ENCODE measurements around the gene SLC12A9.
A peak's percentile ranks its signal among the peaks of the same experiment; 100 is the strongest.

Gene SLC12A9

DNA sequence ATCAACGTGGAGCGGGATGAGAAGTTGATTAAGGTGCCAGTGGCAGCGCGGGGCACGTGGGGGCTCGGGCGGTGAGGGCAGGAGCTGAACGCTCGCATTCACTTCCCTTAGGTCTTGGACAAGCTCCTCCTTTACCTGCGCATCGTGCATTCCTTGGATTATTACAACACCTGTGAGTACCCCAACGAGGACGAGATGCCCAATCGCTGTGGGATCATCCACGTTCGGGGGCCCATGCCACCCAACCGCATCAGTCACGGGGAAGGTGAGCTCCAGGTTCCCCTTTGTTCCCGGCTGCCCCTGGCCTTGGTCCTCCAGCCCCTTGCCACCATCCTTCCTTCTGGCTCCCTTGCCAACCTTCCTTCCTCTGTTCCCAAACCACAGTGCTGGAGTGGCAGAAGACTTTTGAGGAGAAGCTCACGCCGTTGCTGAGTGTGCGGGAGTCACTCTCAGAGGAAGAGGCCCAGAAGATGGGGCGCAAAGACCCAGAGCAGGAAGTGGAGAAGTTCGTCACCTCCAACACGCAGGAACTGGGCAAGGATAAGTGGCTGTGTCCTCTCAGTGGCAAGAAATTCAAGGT, 34.5 kb downstream of the SLC12A9 start:
- H3K27me3 ChIP-seq (replicated peaks; ENCODE audit: insufficient read depth, low read length), result peaks cover 20% of the 10 kb centered on the region
- no peaks in the 10 kb centered on the region for H3K9me3 ChIP-seq (replicated peaks; ENCODE audit: insufficient read depth, low read length)
- H3K4me3 ChIP-seq (ENCODE audit: low read length), result no peak overlapping the region
- H3K9ac ChIP-seq (ENCODE audit: low read length), result no peak overlapping the region
- TF ChIP-seq EZH2phosphoT487 (IDR thresholded peaks at IDR 0.05; ENCODE audit: low read length) (no peak), EZH2 (optimal IDR thresholded peaks at IDR 0.05; ENCODE audit: low read depth, low read length) (no peak)
- TF ChIP-seq, protein P1, sequence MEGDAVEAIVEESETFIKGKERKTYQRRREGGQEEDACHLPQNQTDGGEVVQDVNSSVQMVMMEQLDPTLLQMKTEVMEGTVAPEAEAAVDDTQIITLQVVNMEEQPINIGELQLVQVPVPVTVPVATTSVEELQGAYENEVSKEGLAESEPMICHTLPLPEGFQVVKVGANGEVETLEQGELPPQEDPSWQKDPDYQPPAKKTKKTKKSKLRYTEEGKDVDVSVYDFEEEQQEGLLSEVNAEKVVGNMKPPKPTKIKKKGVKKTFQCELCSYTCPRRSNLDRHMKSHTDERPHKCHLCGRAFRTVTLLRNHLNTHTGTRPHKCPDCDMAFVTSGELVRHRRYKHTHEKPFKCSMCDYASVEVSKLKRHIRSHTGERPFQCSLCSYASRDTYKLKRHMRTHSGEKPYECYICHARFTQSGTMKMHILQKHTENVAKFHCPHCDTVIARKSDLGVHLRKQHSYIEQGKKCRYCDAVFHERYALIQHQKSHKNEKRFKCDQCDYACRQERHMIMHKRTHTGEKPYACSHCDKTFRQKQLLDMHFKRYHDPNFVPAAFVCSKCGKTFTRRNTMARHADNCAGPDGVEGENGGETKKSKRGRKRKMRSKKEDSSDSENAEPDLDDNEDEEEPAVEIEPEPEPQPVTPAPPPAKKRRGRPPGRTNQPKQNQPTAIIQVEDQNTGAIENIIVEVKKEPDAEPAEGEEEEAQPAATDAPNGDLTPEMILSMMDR (IDR thresholded peaks at IDR 0.05; ENCODE audit: low read length), result no peak
- no peak overlapping the region for H3K27ac ChIP-seq (ENCODE audit: low read length)
- no peaks in the 10 kb centered on the region for H3K9me2 ChIP-seq (replicated peaks; ENCODE audit: insufficient read depth, low read length)
- peaks cover 14% of the 10 kb centered on the region for H3K79me2 ChIP-seq (ENCODE audit: low read length)
- no peaks in the 10 kb centered on the region for H4K20me1 ChIP-seq (ENCODE audit: insufficient read depth, low read length)
- peaks cover 43% of the 10 kb centered on the region for H3K36me3 ChIP-seq (replicated peaks; ENCODE audit: insufficient read depth, low read length)
- peaks cover 12% of the 10 kb centered on the region; the same call in 1 of the 2 replicates for H3F3A ChIP-seq (ENCODE audit: insufficient read depth, low read length)
- H3K4me2 ChIP-seq (ENCODE audit: low read depth, low read length), result no peak overlapping the region
- DNase-seq, result no peak
- H3K4me1 ChIP-seq (ENCODE audit: low read length), result peaks cover 10% of the 10 kb centered on the region
- no peak overlapping the region for H2AFZ ChIP-seq (ENCODE audit: low read length)

DNA sequence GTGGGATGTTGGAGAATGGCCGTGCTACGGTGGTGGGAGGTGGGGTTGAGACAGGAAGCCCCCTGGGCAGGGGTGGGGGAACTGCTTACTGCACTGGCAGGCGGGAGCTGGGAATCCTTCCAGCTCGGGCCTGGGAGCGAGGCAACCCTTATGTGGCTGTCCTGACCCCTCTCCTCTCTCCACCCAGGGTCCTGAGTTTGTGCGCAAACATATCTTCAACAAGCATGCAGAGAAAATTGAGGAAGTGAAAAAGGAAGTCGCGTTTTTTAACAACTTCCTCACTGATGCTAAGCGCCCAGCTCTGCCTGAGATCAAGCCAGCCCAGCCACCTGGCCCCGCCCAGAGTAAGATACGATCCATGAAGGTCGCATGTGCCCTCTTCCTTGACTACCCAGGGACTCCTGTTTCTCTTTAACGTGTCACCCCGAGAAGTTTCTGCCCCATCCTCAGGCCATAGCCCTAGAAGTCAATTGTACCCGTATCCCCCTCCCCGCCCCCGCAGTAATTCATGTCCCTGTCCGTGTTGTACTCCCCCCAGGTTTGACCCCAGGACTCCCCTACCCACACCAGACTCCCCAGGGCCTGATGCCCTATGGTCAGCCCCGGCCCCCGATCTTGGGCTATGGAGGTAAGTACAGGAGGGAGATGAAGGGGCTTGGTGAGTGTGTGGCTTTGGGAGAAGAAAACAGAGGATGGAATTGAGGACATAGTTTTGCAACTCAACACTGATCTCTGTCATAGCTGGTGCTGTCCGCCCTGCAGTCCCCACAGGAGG, 35.2 kb downstream of the SLC12A9 start:
- no peak overlapping the region for H3K9ac ChIP-seq (ENCODE audit: low read length)
- no peak overlapping the region for H3K4me3 ChIP-seq (ENCODE audit: low read length)
- peaks cover 10% of the 10 kb centered on the region for H3K4me1 ChIP-seq (ENCODE audit: low read length)
- DNase-seq, result no peak
- H3K36me3 ChIP-seq (replicated peaks; ENCODE audit: insufficient read depth, low read length), result peaks cover 42% of the 10 kb centered on the region
- H3K4me2 ChIP-seq (ENCODE audit: low read depth, low read length), result no peak overlapping the region
- H3K9me2 ChIP-seq (replicated peaks; ENCODE audit: insufficient read depth, low read length), result no peaks in the 10 kb centered on the region
- no peak overlapping the region for H3K27ac ChIP-seq (ENCODE audit: low read length)
- no peak overlapping the region for H2AFZ ChIP-seq (ENCODE audit: low read length)
- H3K9me3 ChIP-seq (replicated peaks; ENCODE audit: insufficient read depth, low read length), result no peaks in the 10 kb centered on the region
- peaks cover 27% of the 10 kb centered on the region for H3K27me3 ChIP-seq (replicated peaks; ENCODE audit: insufficient read depth, low read length)
- TF ChIP-seq EZH2 (optimal IDR thresholded peaks at IDR 0.05; ENCODE audit: low read depth, low read length), result no peak
- TF ChIP-seq EZH2phosphoT487 (IDR thresholded peaks at IDR 0.05; ENCODE audit: low read length), result no peak
- TF ChIP-seq, protein P1 (IDR thresholded peaks at IDR 0.05; ENCODE audit: low read length), result no peak
- peaks cover 12% of the 10 kb centered on the region; the same call in 1 of the 2 replicates for H3F3A ChIP-seq (ENCODE audit: insufficient read depth, low read length)
- H4K20me1 ChIP-seq (ENCODE audit: insufficient read depth, low read length), result no peaks in the 10 kb centered on the region
- H3K79me2 ChIP-seq (ENCODE audit: low read length), result peaks cover 14% of the 10 kb centered on the region

DNA sequence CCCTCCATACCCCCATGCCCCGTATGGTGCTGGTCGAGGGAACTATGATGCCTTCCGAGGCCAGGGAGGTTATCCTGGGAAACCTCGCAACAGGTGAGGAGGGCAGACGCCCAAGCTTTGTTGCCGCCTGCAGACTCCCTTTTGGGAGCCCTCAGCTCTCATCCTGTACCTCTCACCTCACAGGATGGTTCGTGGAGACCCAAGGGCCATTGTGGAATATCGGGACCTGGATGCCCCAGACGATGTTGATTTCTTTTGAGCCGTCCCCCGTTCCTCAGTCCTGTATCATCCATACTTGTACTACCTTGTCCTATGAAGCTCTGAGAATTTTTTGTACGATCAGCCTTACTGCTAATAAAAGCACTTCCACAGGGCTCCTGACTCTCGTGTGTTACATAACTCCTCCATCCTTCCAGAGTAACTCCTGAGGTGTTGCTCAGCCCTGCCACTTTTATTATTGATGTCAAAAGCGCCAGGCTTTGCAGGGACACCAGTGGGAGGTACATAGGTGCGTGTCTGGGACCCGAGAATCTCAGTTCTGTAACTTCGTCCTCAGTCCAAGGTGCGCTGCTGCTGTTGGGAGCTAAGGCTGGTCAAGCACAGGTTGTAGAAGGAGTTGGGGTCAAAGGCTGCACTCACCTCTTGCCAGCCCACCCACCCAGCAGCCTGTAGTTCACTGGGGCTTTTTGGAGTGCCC, 35.9 kb downstream of the SLC12A9 start:
- peaks cover 34% of the 10 kb centered on the region for H3K27me3 ChIP-seq (replicated peaks; ENCODE audit: insufficient read depth, low read length)
- H3K79me2 ChIP-seq (ENCODE audit: low read length), result peaks cover 14% of the 10 kb centered on the region
- H3K4me3 ChIP-seq (ENCODE audit: low read length), result peak overlapping the region; percentile 80
- no peak overlapping the region; the same call in 1 of the 2 replicates for H3K9ac ChIP-seq (ENCODE audit: low read length)
- H3K36me3 ChIP-seq (replicated peaks; ENCODE audit: insufficient read depth, low read length), result peaks cover 42% of the 10 kb centered on the region
- no peak overlapping the region for H2AFZ ChIP-seq (ENCODE audit: low read length)
- H3K9me3 ChIP-seq (replicated peaks; ENCODE audit: insufficient read depth, low read length), result no peaks in the 10 kb centered on the region
- H3K27ac ChIP-seq (ENCODE audit: low read length), result no peak overlapping the region
- peaks cover 10% of the 10 kb centered on the region for H3K4me1 ChIP-seq (ENCODE audit: low read length)
- H3F3A ChIP-seq (ENCODE audit: insufficient read depth, low read length), result peaks cover 12% of the 10 kb centered on the region; the same call in 1 of the 2 replicates
- H3K4me2 ChIP-seq (ENCODE audit: low read depth, low read length), result peak overlapping the region; percentile 99; the same call in 1 of the 2 replicates
- H3K9me2 ChIP-seq (replicated peaks; ENCODE audit: insufficient read depth, low read length), result no peaks in the 10 kb centered on the region
- H4K20me1 ChIP-seq (ENCODE audit: insufficient read depth, low read length), result no peaks in the 10 kb centered on the region
- DNase-seq, result no peak
- TF ChIP-seq, protein P1 (IDR thresholded peaks at IDR 0.05; ENCODE audit: low read length), result no peak
- TF ChIP-seq EZH2 (optimal IDR thresholded peaks at IDR 0.05; ENCODE audit: low read depth, low read length) (no peak), EZH2phosphoT487 (IDR thresholded peaks at IDR 0.05; ENCODE audit: low read length) (no peak)

Measured in MM.1S (cell line).